ENCODE results near the gene CCRL2. TPM values are rescaled to one million over a fixed set of nuclear protein-coding genes. Genes with fewer than 3 reads are reported as not detected.
A peak's percentile ranks its signal among the peaks of the same experiment; 100 is the strongest.

CCRL2 gene
- total and polyA plus RNA-seq, 9 of the 15 experiments (the other 6 are each of a cell fraction or from before 2014, with no cell fraction given), result 3.4 to 5.7 (median 4.0) TPM

GRCh38 chr3:46406788-46407611 lies at the start of gene CCRL2, which contains the start of gene CCR5AS (continued):
- TF ChIP-seq NFYB (IDR thresholded peaks at IDR 0.05; ENCODE audit: extremely low read depth, insufficient read length) (no peak), ZNF143 (CRISPR knock-in tag; IDR thresholded peaks at IDR 0.05) (no peak), TRIM28 (IDR thresholded peaks at IDR 0.05) (no peak), ZNF830 (CRISPR knock-in tag; IDR thresholded peaks at IDR 0.05) (no peak; the same call in 1 of the 2 replicates), ZFP91 (CRISPR knock-in tag; IDR thresholded peaks at IDR 0.05) (0 out of 2 replicates have a peak, but pooled peaks have one; percentile 16), NR2C1 (IDR thresholded peaks at IDR 0.05) (peak; percentile 96), NR2C1 (tag; IDR thresholded peaks at IDR 0.05) (peak; percentile 98), MCM5 (IDR thresholded peaks at IDR 0.05; ENCODE audit: low read depth) (no peak), RBM22 (IDR thresholded peaks at IDR 0.05; ENCODE audit: low read depth, low read length, poor library complexity, severe bottlenecking) (no peak), CCAR2 (IDR thresholded peaks at IDR 0.05; ENCODE audit: low read depth, low read length) (no peak), TRIM24 (IDR thresholded peaks at IDR 0.05) (peak; percentile 74 to 80), E2F5 (CRISPR knock-in tag; IDR thresholded peaks at IDR 0.05) (no peak), FOXP1 (CRISPR knock-in tag; IDR thresholded peaks at IDR 0.05) (0 out of 2 replicates have a peak, but pooled peaks have one; percentile 24), OTX1 (CRISPR knock-in tag; IDR thresholded peaks at IDR 0.05) (peak; percentile 77; the same call in 1 of the 2 replicates), YY1 (IDR thresholded peaks at IDR 0.05; ENCODE audit: borderline replicate concordance in 1 of 3, control insufficient read depth in 1 of 3, extremely low read depth in 1 of 3, insufficient read depth in 3 of 3, insufficient read length in 1 of 3, insufficient replicate concordance in 2 of 3, low read depth in 1 of 3, low read length in 2 of 3) (peak in 1 of 3 experiments; percentile 57), ZNF384 (IDR thresholded peaks at IDR 0.05; ENCODE audit: low read depth, low read length) (no peak), SMARCA4 (IDR thresholded peaks at IDR 0.05) (peak; percentile 96), PPARD (CRISPR knock-in tag; IDR thresholded peaks at IDR 0.05) (no peak), NELFE (IDR thresholded peaks at IDR 0.05; ENCODE audit: insufficient read depth, insufficient read length) (no peak), NFIC (IDR thresholded peaks at IDR 0.05) (peak; percentile 88)
- TF ChIP-seq, protein P1, sequence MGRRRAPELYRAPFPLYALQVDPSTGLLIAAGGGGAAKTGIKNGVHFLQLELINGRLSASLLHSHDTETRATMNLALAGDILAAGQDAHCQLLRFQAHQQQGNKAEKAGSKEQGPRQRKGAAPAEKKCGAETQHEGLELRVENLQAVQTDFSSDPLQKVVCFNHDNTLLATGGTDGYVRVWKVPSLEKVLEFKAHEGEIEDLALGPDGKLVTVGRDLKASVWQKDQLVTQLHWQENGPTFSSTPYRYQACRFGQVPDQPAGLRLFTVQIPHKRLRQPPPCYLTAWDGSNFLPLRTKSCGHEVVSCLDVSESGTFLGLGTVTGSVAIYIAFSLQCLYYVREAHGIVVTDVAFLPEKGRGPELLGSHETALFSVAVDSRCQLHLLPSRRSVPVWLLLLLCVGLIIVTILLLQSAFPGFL (CRISPR knock-in tag; IDR thresholded peaks at IDR 0.05), result no peak
- TF ChIP-seq, protein P2, sequence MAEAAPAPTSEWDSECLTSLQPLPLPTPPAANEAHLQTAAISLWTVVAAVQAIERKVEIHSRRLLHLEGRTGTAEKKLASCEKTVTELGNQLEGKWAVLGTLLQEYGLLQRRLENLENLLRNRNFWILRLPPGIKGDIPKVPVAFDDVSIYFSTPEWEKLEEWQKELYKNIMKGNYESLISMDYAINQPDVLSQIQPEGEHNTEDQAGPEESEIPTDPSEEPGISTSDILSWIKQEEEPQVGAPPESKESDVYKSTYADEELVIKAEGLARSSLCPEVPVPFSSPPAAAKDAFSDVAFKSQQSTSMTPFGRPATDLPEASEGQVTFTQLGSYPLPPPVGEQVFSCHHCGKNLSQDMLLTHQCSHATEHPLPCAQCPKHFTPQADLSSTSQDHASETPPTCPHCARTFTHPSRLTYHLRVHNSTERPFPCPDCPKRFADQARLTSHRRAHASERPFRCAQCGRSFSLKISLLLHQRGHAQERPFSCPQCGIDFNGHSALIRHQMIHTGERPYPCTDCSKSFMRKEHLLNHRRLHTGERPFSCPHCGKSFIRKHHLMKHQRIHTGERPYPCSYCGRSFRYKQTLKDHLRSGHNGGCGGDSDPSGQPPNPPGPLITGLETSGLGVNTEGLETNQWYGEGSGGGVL (CRISPR knock-in tag; IDR thresholded peaks at IDR 0.05), result no peak
